Fibroblast of pulmonary artery (primary cell): ENCODE results near the gene SMG7.

Experiments used
- DNase-seq: peaks from one replicate; pipeline ENCODE4 v3.0.0-alpha.2; 2010; ENCODE audit warnings: low read depth
- H3K4me3 ChIP-seq: replicated peaks from 2 replicates; pipeline ENCODE4 v1.5.1; 2011; ENCODE audit warnings: low read depth, mild to moderate bottlenecking, control low read depth, low read length, moderate library complexity
- CTCF ChIP-seq: IDR thresholded peaks from 2 replicates; pipeline ENCODE4 v1.5.1; 2011; ENCODE audit warnings: mild to moderate bottlenecking, control low read depth, low read length, inconsistent platforms; ENCODE audit errors: missing control alignments

The SMG7 gene

GRCh38 chr1:183584147-183584546 lies 111.8 kb downstream of the SMG7 start:
- no peak for TF ChIP-seq CTCF
- no peak for DNase-seq
- no peak overlapping the region for H3K4me3 ChIP-seq

- no peak overlapping the region for H3K4me3 ChIP-seq
- TF ChIP-seq CTCF = no peak
- DNase-seq = no peak
Observed at GRCh38 chr1:183585038-183585437, 112.7 kb downstream of the SMG7 start.

GRCh38 chr1:183586455-183586854 lies 114.2 kb downstream of the SMG7 start:
- no peak overlapping the region for H3K4me3 ChIP-seq
- DNase-seq = no peak
- TF ChIP-seq CTCF = no peak

GRCh38 chr1:183586926-183587325 lies 114.6 kb downstream of the SMG7 start:
- DNase-seq = no peak
- no peak for TF ChIP-seq CTCF
- H3K4me3 ChIP-seq = no peak overlapping the region

GRCh38 chr1:183588827-183589226 lies 116.5 kb downstream of the SMG7 start:
- no peak for TF ChIP-seq CTCF
- H3K4me3 ChIP-seq = no peak overlapping the region
- DNase-seq = no peak

GRCh38 chr1:183589384-183589783 lies 117.1 kb downstream of the SMG7 start:
- TF ChIP-seq CTCF = no peak
- no peak overlapping the region for H3K4me3 ChIP-seq

GRCh38 chr1:183589874-183590243 lies 117.6 kb downstream of the SMG7 start:
- DNase-seq = no peak

More at GRCh38 chr1:183589384-183589783, 117.1 kb downstream of the SMG7 start:
- DNase-seq = no peak

More at GRCh38 chr1:183589874-183590243, 117.6 kb downstream of the SMG7 start:
- no peak overlapping the region for H3K4me3 ChIP-seq
- no peak for TF ChIP-seq CTCF
